NCI-H187 (cell line): Measurements from ENCODE around the gene TAF7L.
"Not testable (repeated sequence)": the region's sequence is repeated elsewhere in the genome, so short reads cannot be mapped to it uniquely, and the experiment has no call there.

Experiments
- DNase-seq, 2 experiments: peaks; one replicate each; lab custom pipeline; 2025; lab: John Stamatoyannopoulos, UW

The TAF7L gene

GRCh38 chrX:101290957-101291603 lies at the start of gene TAF7L:
Gene TAF7L, minus strand, starts transcription at chrX:101291334. Its CDS starts 3,791 bp downstream, at chrX:101287543.
- DNase-seq = no peak

- DNase-seq = no peak
Observed at GRCh38 chrX:101337776-101338271, 46.7 kb upstream of the TAF7L start.

GRCh38 chrX:101334310-101334709 lies 43.2 kb upstream of the TAF7L start:
- DNase-seq = not testable (repeated sequence)

GRCh38 chrX:101326600-101326999 lies 35.5 kb upstream of the TAF7L start:
- peak in 1 of 2 experiments; percentile 26 for DNase-seq

GRCh38 chrX:101303790-101304189 lies 12.7 kb upstream of the TAF7L start:
- DNase-seq = no peak

- not testable (repeated sequence) for DNase-seq
Observed at GRCh38 chrX:101295603-101296002, 4.5 kb upstream of the TAF7L start.

- DNase-seq = peak in 1 of 2 experiments; percentile 6
Observed at GRCh38 chrX:101287402-101287801, 3.7 kb downstream of the TAF7L start.

GRCh38 chrX:101276238-101276637 lies 14.9 kb downstream of the TAF7L start:
- DNase-seq = no peak

- DNase-seq = no peak
Observed at GRCh38 chrX:101274198-101274597, 16.9 kb downstream of the TAF7L start.

GRCh38 chrX:101265869-101266428 lies 25.2 kb downstream of the TAF7L start:
- no peak for DNase-seq

- DNase-seq = no peak
Observed at GRCh38 chrX:101263766-101264165, 27.4 kb downstream of the TAF7L start.

- DNase-seq = no peak
Observed at GRCh38 chrX:101262590-101262989, 28.5 kb downstream of the TAF7L start.

- no peak for DNase-seq
Observed at GRCh38 chrX:101260435-101260834, 30.7 kb downstream of the TAF7L start.

- no peak for DNase-seq
Observed at GRCh38 chrX:101258259-101258581, 32.9 kb downstream of the TAF7L start.

- no peak for DNase-seq
Observed at GRCh38 chrX:101257448-101258258, 33.5 kb downstream of the TAF7L start.

- DNase-seq = no peak
Observed at GRCh38 chrX:101252634-101253033, 38.5 kb downstream of the TAF7L start.

- DNase-seq = no peak
Observed at GRCh38 chrX:101241531-101241930, 49.6 kb downstream of the TAF7L start.

- no peak for DNase-seq
Observed at GRCh38 chrX:101237041-101237440, 54.1 kb downstream of the TAF7L start.

- no peak for DNase-seq
Observed at GRCh38 chrX:101232316-101232715, 58.8 kb downstream of the TAF7L start.

- DNase-seq = no peak
Observed at GRCh38 chrX:101231080-101231479, 60.1 kb downstream of the TAF7L start.

- no peak for DNase-seq
Observed at GRCh38 chrX:101230636-101231035, 60.5 kb downstream of the TAF7L start.

GRCh38 chrX:101229170-101229569 lies 62.0 kb downstream of the TAF7L start:
- no peak for DNase-seq

GRCh38 chrX:101223226-101223625 lies 67.9 kb downstream of the TAF7L start:
- no peak for DNase-seq
